UCSD-AML1 (cell line): ENCODE data around the gene THBS1.

Experiments used
- DNase-seq: peaks from one replicate; lab custom pipeline; 2025; ENCODE audit not compliant: unreplicated experiment; lab: John Stamatoyannopoulos, UW

The THBS1 gene

GRCh38 chr15:39588531-39589192 lies 7.8 kb downstream of the THBS1 start:
- DNase-seq: no peak

GRCh38 chr15:39589193-39589814 lies 8.4 kb downstream of the THBS1 start:
- DNase-seq: no peak

GRCh38 chr15:39589815-39590644 lies 9.2 kb downstream of the THBS1 start:
- DNase-seq: no peak

- DNase-seq: no peak
Observed at GRCh38 chr15:39591141-39591895, 10.4 kb downstream of the THBS1 start.

- DNase-seq: no peak
Observed at GRCh38 chr15:39591896-39592315, 11.0 kb downstream of the THBS1 start.

- no peak for DNase-seq
Observed at GRCh38 chr15:39592500-39592899, 11.6 kb downstream of the THBS1 start.

- no peak for DNase-seq
Observed at GRCh38 chr15:39593071-39593655, 12.3 kb downstream of the THBS1 start.

GRCh38 chr15:39593656-39594445 lies 13.0 kb downstream of the THBS1 start:
- no peak for DNase-seq

GRCh38 chr15:39594446-39595337 lies 13.8 kb downstream of the THBS1 start:
- DNase-seq: no peak

- DNase-seq: no peak
Observed at GRCh38 chr15:39595338-39596221, 14.7 kb downstream of the THBS1 start.

- DNase-seq: no peak
Observed at GRCh38 chr15:39596358-39597051, 15.6 kb downstream of the THBS1 start.

GRCh38 chr15:39597336-39597735 lies 16.5 kb downstream of the THBS1 start:
- no peak for DNase-seq

- DNase-seq: no peak
Observed at GRCh38 chr15:39597751-39598185, 16.9 kb downstream of the THBS1 start.

GRCh38 chr15:39598186-39598850 lies 17.4 kb downstream of the THBS1 start:
- no peak for DNase-seq

GRCh38 chr15:39598958-39599845 lies 18.3 kb downstream of the THBS1 start:
- no peak for DNase-seq

GRCh38 chr15:39599871-39600270 lies 19.0 kb downstream of the THBS1 start:
- DNase-seq: no peak
